ENCODE results near the gene EXOSC10. TPM values are rescaled to one million over a fixed set of nuclear protein-coding genes. Genes with fewer than 3 reads are reported as not detected.

EXOSC10 gene
- total and polyA plus RNA-seq, 9 of the 15 experiments (the other 6 are each of a cell fraction or from before 2014, with no cell fraction given): 23.4 to 150 (median 105) TPM

DNA sequence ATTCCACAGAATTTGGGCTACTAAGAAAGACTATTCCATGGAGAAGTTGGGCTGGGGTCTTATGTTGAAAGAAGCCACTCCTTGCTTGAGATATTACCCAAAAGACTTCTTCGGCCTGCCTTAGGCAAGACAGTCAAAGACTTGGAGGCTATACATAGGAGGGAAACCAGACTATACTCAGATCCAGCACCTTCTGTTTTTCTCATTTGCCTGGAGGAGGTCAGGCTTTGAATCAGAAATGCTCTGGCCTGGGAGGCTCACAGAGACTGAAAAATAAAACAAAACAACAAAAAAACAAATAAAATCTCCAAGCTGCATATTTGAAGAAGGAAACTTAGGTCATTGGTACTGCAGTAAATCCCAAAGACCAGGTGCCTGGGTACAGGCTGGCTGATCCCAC is 38.4 kb upstream of the EXOSC10 start:
- H3K4me3 ChIP-seq: no peak overlapping the region
- H2AFZ ChIP-seq (ENCODE audit: low read depth, low read length): no peak overlapping the region
- H3K9me3 ChIP-seq (replicated peaks; ENCODE audit: control insufficient read depth, insufficient read depth, low read depth, low read length): no peaks in the 10 kb centered on the region
- FAIRE-seq (no peak), DNase-seq (ENCODE audit: extremely low read depth in 1 of 4, low spot score in 3 of 4) (no peak), ATAC-seq (no peak)
- no peak overlapping the region for H3K27ac ChIP-seq (ENCODE audit: extremely low read depth, low read depth, low read length)
- H3K9me1 ChIP-seq (ENCODE audit: control insufficient read depth, insufficient read depth, low read length): no peaks in the 10 kb centered on the region
- H3K4me1 ChIP-seq (replicated peaks in 1 of 2; ENCODE audit: control insufficient read depth in 2 of 2, insufficient read depth in 2 of 2, low read length in 2 of 2): peaks cover 0 to 4% of the 10 kb centered on the region in 2 experiments; a peak in 2 of 5 replicates
- H3K4me2 ChIP-seq (ENCODE audit: insufficient read depth, low read length): no peak overlapping the region
- no peaks in the 10 kb centered on the region for H4K20me1 ChIP-seq (replicated peaks; ENCODE audit: control insufficient read depth, insufficient read depth, low read length)
- H3K27me3 ChIP-seq (ENCODE audit: control insufficient read depth in 2 of 2, insufficient read depth in 2 of 2, low read length in 2 of 2): no peaks in the 10 kb centered on the region
- TF ChIP-seq ZNF778 (CRISPR knock-in tag; IDR thresholded peaks at IDR 0.05) (no peak), CBX3 (IDR thresholded peaks at IDR 0.05; ENCODE audit: borderline replicate concordance in 1 of 2, low read length in 2 of 2) (no peak), POU5F1 (IDR thresholded peaks at IDR 0.05; ENCODE audit: borderline replicate concordance, low read depth, low read length, partially characterized antibody) (no peak), TFAM (CRISPR knock-in tag; conservative IDR thresholded peaks at IDR 0.05) (no peak), SRSF7 (optimal IDR thresholded peaks at IDR 0.05; ENCODE audit: low read depth, low read length) (no peak), CBFA2T2 (conservative IDR thresholded peaks at IDR 0.05) (no peak), PHF21A (IDR thresholded peaks at IDR 0.05; ENCODE audit: borderline replicate concordance, low read depth) (no peak), FUS (optimal IDR thresholded peaks at IDR 0.05; ENCODE audit: low read depth, low read length) (no peak), RAD21 (CRISPR knock-in tag; conservative IDR thresholded peaks at IDR 0.05 in 1 of 2, IDR thresholded peaks at IDR 0.05 in 1 of 2) (no peak), PTTG1 (tag; IDR thresholded peaks at IDR 0.05; ENCODE audit: low read depth) (no peak), ZNF586 (CRISPR knock-in tag; conservative IDR thresholded peaks at IDR 0.05) (no peak), ZNF212 (CRISPR knock-in tag; IDR thresholded peaks at IDR 0.05) (no peak), TCFL5 (CRISPR knock-in tag; conservative IDR thresholded peaks at IDR 0.05) (no peak), RB1 (IDR thresholded peaks at IDR 0.05; ENCODE audit: low read depth) (no peak), ZNF184 (CRISPR knock-in tag; IDR thresholded peaks at IDR 0.05) (no peak)
- TF ChIP-seq, protein P1, sequence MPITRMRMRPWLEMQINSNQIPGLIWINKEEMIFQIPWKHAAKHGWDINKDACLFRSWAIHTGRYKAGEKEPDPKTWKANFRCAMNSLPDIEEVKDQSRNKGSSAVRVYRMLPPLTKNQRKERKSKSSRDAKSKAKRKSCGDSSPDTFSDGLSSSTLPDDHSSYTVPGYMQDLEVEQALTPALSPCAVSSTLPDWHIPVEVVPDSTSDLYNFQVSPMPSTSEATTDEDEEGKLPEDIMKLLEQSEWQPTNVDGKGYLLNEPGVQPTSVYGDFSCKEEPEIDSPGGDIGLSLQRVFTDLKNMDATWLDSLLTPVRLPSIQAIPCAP (CRISPR knock-in tag; IDR thresholded peaks at IDR 0.05; ENCODE audit: borderline replicate concordance): no peak
- TF ChIP-seq, protein P2, sequence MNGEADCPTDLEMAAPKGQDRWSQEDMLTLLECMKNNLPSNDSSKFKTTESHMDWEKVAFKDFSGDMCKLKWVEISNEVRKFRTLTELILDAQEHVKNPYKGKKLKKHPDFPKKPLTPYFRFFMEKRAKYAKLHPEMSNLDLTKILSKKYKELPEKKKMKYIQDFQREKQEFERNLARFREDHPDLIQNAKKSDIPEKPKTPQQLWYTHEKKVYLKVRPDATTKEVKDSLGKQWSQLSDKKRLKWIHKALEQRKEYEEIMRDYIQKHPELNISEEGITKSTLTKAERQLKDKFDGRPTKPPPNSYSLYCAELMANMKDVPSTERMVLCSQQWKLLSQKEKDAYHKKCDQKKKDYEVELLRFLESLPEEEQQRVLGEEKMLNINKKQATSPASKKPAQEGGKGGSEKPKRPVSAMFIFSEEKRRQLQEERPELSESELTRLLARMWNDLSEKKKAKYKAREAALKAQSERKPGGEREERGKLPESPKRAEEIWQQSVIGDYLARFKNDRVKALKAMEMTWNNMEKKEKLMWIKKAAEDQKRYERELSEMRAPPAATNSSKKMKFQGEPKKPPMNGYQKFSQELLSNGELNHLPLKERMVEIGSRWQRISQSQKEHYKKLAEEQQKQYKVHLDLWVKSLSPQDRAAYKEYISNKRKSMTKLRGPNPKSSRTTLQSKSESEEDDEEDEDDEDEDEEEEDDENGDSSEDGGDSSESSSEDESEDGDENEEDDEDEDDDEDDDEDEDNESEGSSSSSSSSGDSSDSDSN (IDR thresholded peaks at IDR 0.05; ENCODE audit: borderline replicate concordance in 1 of 2, low read depth in 2 of 2, low read length in 2 of 2): no peak
- TF ChIP-seq, protein P3, sequence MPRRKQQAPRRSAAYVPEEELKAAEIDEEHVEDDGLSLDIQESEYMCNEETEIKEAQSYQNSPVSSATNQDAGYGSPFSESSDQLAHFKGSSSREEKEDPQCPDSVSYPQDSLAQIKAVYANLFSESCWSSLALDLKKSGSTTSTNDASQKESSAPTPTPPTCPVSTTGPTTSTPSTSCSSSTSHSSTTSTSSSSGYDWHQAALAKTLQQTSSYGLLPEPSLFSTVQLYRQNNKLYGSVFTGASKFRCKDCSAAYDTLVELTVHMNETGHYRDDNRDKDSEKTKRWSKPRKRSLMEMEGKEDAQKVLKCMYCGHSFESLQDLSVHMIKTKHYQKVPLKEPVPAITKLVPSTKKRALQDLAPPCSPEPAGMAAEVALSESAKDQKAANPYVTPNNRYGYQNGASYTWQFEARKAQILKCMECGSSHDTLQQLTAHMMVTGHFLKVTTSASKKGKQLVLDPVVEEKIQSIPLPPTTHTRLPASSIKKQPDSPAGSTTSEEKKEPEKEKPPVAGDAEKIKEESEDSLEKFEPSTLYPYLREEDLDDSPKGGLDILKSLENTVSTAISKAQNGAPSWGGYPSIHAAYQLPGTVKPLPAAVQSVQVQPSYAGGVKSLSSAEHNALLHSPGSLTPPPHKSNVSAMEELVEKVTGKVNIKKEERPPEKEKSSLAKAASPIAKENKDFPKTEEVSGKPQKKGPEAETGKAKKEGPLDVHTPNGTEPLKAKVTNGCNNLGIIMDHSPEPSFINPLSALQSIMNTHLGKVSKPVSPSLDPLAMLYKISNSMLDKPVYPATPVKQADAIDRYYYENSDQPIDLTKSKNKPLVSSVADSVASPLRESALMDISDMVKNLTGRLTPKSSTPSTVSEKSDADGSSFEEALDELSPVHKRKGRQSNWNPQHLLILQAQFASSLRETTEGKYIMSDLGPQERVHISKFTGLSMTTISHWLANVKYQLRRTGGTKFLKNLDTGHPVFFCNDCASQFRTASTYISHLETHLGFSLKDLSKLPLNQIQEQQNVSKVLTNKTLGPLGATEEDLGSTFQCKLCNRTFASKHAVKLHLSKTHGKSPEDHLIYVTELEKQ (CRISPR knock-in tag; IDR thresholded peaks at IDR 0.05): no peak
- WGBS (ENCODE audit: insufficient coverage, low coverage, missing lambda C conversion rate): 100% methylated on average over 1 of the region's 1 CpG
- CTCF ChIA-PET (ENCODE audit: low intra/inter-chr PET ratio): no interaction called here
- no TSS peak for BruUV-seq (replicated peaks)
- no peak overlapping the region for H3K9ac ChIP-seq (ENCODE audit: insufficient read depth in 1 of 2, low read depth in 2 of 2, low read length in 2 of 2)
- no peaks in the 10 kb centered on the region for H3K79me2 ChIP-seq (ENCODE audit: control insufficient read depth, insufficient read depth, low read length)
- in situ Hi-C loops (cut with MboI) (no loop called here), intact Hi-C loops (cut with micrococcal nuclease) (no loop called here)
- peaks cover 74% of the 10 kb centered on the region for H3K36me3 ChIP-seq (ENCODE audit: control insufficient read depth, insufficient read depth, low read length)
- POLR2A ChIA-PET: no interaction called here

All from K562 (cell line).